ENCODE data around the gene CRYBB3.
"Not testable (repeated sequence)": the region's sequence is repeated elsewhere in the genome, so short reads cannot be mapped to it uniquely, and the experiment has no call there.

Gene CRYBB3

DNA sequence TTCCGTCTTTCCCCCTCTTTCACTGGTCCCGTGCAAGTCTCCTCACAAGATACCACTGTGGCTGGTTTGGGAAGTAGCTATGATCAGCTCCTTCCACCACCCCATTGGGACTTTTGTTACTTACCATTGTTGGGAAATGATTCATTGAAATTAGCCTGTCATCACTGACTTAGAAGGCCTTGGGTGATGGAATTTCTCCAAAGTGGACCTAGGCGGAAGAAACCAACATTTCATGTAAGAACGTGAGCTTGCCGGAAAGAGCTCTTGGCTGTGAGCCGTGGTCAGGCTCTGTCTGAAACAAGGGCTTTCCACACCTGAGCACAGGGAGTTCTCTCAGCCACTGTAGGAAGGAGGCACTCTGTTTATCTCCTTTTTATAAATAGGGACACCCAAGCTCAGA is 23.5 kb upstream of the CRYBB3 start:
- no peak for DNase-seq (ENCODE audit: low read depth)

DNA sequence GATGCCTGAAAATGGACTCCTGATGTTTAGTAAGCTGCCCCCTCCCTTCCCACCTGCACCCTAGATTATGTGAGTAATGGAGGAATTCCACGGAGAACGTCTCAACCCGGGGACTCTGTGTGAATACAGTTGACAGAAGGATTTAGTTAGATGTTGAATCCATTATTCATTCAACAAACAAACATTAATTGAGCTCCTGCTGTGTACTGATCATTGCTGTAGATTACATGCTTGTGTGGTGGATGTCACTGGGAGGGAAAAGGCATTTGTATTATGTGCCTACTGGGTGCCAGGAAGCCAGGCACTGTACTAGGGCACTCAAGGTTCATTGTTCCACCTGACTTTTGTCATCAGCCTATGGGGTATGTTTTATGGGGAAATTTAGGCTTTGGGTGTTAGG is 22.9 kb upstream of the CRYBB3 start:
- DNase-seq (ENCODE audit: low read depth) = no peak

DNA sequence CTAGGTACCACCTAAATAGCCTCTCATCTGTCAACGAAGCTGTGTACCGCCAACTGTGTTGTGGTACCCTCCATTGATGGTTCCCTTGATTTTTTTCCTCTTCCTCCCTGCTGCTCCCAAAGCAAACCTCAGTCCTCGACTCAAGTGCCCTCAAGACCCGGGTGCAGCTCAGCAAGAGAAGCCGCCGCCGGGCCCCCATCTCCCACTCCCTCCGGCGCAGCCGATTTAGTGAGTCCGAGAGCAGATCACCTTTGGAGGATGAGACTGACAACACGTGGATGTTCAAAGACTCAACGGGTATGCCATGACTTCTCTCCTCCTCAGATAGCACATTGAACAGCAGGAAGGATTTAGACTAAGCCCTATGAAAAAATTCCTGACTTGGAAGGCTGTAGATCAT is 22.4 kb upstream of the CRYBB3 start:
- DNase-seq (ENCODE audit: low read depth) = no peak

DNA sequence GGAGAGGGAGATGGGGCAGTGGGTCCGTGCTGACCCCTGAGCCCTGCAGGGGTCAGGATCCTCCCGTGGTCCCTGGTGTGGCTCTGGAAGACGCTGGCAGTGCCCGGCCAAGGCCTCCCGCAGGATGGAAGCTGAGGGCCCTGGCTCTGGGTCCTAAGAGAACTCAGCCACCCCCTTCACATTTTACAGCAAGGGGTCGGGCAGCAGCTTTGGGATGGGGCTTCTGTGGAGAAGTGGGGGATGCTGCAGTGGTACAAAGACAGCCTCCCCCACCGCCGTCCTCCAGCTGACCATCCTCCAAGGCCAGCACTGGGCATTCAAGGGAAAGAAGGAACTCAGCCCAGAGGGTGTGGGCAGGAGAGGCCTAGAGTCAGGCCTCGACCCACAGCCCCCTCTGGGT is 21.8 kb upstream of the CRYBB3 start:
- no peak for DNase-seq (ENCODE audit: low read depth)

DNA sequence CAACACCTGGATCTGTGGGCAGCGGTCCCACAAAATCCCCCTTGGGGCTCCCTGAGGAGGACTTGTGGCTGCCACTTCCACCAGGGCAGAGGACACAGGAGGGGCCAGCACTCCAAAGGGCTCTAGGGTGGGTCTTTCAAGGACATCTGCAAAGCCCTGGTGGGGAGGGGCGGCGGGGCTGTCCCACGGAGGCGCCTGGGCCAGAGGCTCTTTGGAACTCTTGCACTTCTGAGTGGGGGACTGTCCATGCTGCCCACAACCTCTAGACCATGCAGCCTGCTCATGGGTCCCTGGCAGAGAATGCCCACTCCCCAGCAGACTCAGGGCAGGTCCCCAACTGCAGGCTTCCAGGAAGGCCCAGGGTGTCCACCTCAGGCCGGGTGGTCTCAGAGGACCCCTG is 21.3 kb upstream of the CRYBB3 start:
- not testable (repeated sequence) for DNase-seq (ENCODE audit: low read depth)

DNA sequence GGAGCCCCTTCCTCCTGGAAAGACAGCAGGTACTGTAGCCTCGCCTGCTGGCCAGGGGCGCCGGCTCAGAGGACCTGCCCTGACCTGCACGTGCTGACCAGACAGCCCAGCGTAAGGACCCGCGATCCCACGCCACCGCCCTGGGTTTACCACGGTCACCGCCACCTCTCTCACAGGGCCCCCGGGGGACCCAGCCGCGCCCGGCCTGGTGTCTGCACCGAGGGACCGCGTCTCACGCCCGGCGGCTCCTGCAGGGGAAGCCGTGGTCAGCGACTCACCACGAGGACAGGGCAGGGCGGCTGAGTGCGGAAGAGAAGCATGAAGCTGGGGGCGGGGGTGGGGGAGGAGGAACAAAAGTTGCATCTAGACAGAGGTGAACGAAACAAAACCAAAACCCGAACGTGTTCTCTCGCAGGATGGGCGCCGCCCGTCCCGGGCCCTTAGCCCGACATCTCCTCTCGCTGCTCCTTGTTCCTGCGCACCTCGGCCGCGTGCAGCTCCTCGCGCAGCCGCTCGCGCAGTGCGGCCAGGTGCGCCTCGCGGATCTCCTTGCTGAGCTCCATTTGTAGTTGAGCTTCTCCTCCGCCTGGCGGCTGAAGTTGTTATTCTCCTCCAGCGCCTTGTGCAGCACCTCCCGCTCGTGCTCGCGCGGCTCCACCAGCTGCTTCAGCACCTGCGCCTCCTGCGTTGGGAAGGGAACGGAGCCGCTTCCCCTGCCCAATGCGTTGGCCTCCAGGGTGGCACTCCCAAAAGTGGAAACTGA is 20.6 kb upstream of the CRYBB3 start:
- not testable (repeated sequence) for DNase-seq (ENCODE audit: low read depth)

DNA sequence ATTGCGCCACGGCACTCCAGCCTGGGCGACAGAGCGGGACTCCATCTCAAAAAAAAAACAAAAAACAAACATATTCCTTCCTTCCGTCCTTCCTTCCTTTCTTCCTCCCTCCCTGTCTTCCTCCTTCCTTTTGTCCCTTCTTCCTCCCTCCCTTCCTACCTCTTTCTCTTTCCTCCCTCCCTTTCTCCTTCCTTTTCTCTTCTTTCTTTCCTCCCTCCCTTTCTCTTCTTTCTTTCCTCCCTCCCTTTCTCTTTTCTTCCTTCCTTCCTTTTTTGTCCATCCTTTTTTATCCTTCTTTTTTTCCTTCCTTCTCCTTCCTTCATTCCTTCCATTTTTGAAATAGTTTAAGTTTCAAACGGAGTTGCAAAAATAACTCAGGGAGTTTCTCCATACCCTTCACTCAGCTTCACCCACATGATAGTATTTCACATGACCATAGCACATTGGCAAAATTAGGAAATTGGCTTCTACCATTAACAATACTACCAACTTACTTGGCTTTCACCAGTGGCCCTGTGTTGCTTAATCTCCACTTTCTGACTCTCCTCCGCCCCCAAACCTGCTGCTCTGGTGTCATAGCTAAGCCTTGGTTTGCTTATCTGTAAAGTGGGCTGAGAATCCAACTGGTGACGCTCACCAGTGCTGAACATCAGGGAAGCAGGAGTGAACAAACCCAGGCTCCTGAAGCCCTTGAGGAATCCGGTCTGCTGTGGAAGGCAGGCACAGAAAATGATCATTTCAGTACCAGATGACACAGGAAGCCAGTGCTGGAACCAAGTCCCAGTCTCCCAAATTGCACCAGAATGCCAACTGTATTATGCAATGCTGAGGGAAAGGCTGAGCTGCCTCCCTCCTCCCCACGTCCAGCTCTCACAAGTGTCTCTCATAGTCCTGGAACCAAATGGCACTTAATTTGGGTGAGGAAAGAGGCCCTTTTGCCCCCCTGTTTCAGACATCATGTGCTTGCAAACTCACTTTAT is 17.2 kb upstream of the CRYBB3 start:
- DNase-seq (ENCODE audit: low read depth) = peak; percentile 74

DNA sequence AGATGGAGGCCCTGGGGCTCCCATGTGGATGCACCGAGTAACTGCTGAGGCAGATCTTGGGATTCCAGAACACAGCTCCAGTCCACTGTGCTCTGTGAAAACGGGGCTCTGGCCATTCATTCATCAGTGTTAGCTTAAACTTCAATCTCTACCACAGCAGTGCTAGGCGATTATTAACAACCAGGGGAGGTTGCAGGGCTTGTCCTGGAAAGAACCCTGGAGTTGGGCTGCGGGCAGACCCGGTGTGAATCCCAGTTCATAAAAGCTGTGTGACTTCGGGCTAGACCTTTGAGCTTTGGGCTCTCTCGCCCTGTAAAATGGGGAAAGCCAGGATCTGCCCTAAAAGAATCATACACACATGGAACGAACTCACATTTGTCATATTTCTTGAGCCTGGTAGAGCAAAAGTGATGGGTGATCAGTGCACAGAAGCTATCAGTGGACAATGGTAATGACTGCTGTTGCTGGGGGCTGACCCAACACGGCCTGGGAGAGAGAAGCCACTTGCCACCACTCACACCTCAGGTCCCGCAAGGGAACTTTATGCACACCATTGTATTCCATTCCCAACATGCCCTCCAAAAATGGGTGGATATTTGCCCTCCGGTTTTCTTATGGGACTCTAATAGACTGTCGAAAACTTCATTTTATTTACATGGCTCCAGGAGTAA is 15.6 kb upstream of the CRYBB3 start:
- DNase-seq (ENCODE audit: low read depth) = no peak

DNA sequence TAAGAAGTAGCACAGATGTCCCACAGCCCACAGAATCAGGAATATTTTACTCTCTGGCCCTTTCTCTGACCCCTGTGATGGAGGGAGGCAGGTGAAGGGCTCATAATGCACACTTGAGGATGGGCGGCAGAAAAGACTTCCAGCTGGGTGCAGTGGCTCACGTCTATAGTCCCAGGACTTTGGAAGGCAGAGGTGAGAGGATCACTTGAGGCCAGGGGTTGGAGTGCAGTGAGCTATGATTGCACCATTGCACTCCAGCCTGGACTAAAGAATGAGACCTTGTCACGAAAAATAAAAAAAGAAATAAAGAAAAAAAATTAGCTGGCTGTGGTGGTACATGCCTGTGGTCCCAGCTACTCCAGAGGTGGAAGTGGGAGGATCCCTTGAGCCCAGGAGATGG is 13.5 kb upstream of the CRYBB3 start:
- DNase-seq (ENCODE audit: low read depth) = no peak

DNA sequence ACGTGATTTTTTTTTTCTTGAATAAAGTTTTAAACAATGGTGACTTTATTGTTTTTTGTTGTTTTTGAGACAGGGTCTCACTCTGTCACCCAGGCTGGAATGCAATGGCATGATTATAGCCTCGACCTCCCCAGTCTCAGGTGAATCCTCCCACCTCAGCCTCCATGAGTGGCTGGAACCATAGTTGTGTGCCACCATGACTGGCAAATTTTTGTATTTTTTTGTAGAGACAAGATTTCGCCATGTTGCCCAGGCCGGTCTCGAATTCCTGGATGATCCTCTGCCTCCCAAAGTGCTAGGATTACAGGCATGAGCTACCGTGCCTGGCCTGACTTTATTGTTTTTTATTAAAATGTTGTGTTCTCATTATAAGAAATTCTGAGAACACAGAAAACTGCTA is 12.2 kb upstream of the CRYBB3 start:
- DNase-seq (ENCODE audit: low read depth) = no peak

DNA sequence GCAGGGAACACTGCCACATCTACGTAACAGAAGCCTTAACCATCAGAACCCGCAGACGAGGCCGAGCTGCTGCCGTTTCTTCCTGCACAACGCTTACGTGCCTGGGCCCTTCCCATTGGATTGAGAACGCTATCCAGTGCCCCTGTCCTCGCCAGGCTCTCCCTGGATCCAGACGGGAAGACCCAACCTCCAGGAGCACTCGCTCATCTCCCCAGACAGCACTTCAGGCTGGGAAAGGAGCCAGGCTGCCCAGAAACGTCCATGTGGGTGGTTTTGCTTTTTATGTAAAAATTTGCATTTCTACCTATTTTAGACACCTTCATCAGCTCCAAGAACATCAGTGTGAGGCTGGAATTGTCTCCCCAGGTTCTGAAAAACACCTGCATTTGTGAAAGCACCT is 7.3 kb upstream of the CRYBB3 start:
- DNase-seq (ENCODE audit: low read depth) = no peak

DNA sequence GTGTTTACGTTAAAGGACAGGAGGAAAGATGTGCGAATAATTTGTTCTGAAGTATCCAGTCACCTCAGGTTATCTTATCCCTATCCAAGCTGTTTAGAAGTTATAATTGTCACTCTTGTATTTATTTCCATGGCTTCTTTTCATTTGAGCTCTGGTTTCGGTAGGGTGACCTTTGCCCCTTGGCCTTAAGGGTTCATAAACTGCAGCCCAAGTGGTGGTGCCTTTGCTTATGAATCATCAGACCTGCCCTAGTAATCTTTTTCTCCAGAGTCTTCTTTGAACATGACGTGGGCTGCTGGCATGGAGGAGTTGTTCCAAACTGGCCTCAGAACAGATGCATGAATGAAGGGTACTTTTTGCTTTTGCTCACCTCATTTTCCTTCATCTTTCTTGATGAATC is 6.5 kb upstream of the CRYBB3 start:
- no peak for DNase-seq (ENCODE audit: low read depth)

DNA sequence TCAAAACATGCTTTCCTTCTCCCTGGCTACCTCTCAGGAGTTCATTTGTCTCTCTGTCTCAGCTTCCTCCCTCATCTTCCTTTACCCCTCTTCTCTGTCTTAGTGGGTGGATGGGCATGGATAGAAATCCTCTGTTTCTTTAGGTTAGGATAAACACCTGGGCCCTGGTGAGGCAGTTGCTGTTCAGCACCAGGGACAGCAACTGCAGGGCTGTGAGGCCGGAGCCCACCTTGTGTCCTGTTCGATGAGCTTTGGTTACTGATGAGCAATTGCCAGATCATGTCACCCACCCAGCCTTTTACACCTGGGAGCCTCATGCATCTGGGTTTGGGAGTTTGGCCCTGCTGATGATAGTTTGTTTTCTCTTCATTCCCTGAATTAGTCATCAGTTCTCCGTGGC is 6.1 kb upstream of the CRYBB3 start:
- no peak for DNase-seq (ENCODE audit: low read depth)

DNA sequence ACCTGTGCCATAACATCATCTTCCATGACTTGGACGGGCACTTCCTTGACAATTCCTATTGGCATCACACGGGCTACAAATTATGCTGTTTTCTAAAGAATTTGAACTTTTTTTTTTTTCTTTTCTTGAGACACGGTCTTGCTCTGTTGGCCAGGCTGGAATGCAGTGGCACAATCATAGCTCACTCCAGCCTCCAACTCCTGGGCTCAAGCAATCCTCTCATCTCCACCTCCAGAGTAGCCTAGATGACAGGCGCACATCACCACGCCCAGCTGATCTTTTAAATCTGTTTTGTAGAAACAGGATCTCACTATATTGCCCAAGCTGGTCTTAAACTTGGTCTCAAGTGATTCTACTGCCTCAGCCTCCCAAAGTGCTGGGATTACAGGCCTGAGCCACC is 3.3 kb upstream of the CRYBB3 start:
- no peak for DNase-seq (ENCODE audit: low read depth)

DNA sequence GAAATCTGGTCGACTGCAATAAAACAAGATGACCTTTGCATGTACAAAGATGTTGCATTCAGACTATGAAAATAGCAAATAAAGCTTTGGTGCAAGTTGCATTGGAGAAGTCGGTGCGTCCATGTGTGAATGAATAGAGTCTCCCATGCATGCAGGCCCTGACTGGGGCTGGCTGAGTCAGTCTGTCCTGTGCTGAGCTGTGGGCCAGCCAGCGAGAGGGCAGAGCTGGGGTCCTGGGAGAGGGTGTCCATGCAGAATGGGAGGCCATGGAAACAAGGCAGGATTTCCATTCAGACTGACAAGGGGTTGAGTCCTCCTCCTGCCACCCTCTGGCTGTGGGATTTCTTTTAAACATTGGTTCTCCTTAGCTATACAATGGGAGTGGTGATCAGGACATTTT is 2.3 kb upstream of the CRYBB3 start:
- no peak for DNase-seq (ENCODE audit: low read depth)

DNA sequence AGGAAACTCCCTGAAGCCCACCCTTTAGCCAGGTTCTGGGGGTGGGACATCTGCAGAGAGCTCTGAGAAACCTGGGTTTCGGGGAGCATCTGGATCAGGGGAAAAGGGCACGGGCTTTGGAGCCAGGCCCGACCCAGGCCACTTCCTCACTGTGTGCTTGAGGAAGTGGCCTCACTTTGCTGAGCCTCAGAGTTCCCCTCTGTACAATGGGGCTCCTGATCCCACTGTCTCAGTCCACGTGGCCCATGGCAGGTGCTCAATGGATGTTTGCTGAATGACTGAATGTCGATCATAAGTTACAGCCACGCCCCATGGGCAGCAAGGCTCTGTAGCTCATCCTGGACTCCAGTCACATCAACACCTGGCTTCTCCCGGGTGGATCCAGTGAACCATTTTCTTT is 1.3 kb downstream of the CRYBB3 start:
- no peak for DNase-seq (ENCODE audit: low read depth)

DNA sequence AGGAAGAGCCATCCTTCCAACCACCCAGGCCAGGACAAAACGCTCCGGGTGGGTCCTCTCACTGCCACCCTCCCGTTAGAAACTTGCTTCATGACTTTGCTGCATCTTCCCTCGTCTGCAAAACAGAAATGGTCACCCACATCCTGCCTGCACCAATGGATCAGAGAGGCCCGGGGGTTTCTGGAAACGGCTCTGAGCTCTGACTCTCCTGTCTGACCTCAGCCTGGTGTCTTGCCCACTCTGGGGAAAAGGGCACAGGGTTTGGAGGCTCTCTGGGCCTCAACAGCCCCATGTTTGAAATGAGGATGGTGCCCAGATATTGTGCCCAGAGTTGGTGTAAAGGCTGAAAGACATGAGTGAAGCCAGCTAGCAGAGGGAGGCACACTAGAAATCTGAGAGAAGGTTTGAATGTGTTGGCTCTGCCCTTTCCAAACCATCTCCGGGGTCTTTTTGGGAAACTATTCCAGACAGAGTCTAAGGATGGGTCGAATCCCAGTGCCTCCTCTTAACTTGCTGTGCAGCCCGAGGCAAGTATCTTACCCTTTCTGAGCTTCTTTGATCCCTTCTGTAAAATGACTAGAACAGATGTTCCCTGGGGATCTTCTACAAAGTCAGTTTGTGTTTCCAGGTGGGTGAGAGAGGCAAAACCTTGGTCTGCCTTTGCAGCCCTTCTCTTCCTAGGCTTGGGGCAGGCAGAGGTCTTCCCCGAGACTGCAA is 2.1 kb downstream of the CRYBB3 start:
- DNase-seq (ENCODE audit: low read depth) = no peak

DNA sequence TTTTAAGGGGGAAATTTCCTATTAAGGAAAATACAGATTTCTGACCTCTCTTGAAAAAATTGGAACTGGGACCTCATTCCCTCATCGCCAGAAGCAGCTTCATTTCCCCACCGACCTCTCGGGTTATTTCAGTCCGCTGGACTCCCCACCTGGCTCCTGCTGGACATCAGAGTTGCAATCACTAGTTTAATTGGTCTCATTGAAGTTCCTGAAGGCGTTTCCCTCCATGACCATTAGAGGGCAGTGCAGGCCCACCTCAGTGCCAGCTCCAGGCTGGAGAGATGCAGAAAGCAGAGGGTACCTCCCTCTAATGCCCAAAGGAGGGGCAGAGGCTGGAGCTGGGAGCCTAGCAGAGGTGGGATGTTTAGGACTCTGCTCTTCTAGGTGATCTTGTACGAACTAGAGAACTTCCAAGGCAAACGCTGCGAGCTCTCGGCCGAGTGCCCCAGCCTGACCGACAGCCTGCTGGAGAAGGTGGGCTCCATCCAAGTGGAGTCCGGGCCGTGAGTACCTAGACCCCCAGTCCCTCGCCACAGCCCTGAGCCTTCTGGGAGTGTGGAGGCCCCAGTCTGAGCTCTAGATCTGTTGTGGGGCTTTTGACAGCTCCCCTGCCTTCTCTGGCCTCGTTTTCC is 2.7 kb downstream of the CRYBB3 start:
- DNase-seq (ENCODE audit: low read depth) = peak; percentile 42

DNA sequence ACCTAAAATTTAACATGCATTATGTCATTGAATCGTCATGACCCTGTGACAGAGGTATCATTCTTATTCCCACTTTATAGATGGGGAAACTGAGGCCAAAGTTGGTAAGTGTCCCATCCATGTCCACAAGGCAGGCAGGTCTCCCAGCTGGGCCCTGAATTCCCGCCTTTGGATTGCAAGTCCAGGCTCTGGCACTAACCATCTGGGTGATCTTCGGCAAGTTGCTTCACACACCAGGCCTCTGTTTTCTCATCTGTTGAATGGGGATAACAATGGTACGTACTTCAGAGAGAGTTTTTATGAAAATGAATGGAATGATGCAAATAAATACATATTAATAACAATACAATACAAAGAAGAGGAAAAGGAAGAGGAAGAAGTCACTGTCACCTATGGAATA is 3.4 kb downstream of the CRYBB3 start:
- DNase-seq (ENCODE audit: low read depth) = no peak

DNA sequence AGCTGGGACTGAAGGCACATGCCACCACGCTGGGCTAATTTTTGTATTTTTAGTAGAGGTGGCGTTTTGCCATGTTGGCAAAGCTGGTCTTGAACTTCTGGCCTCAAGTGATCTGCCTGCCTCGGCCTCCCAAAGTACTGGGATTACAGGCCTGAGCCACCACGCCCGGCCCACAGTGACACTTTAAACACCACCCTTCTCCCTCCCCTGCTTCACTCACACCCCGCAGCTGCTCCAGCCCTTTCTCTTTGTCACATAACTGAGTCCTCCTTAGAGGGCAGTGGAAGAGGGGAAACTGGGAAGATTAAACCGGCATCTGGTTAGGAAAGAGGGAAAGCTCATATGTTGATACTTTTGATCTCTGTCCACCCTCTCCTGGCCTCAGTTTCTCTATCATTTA is 4.9 kb downstream of the CRYBB3 start:
- not testable (repeated sequence) for DNase-seq (ENCODE audit: low read depth)

DNA sequence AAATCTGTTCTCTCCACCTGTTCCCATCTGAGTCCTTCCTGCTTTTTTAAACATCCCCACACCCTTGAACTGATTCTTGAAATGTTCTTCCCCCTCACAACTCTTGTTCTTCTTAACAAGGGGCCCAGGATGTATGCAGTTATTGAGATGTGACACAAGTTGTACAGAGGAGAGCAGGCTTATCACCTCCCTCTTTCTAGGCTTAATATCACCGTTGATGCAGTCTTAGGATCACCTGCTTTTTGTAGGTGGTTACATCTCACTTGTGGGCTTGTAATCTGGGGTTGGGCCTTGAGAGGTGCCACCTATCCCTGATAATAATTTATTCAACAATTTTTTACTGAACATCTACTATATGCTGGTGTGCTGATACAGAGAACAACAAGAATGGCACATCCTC is 6.2 kb downstream of the CRYBB3 start:
- DNase-seq (ENCODE audit: low read depth) = no peak

DNA sequence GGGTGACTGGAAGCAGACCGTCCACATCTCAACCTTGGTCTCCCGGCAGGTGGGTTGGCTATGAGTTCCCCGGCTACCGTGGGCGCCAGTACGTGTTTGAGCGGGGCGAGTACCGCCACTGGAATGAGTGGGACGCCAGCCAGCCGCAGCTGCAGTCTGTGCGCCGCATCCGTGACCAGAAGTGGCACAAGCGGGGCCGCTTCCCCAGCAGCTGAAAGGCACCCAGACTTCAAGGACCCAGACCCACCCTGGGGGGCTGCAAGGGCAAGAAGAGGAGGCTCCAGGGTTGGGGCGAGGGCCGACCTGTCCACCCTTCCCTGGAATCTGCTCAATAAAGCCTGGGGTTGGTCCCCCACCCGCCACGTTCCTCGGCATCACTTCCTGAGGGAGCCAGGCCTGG is 7.3 kb downstream of the CRYBB3 start:
- DNase-seq (ENCODE audit: low read depth) = no peak

All from fibroblast of gingiva (primary cell).